DMS153 treated with DMSO at 0.1 percent for 48 hours (cell line): ENCODE measurements around the gene ARHGEF1.
"Not testable (repeated sequence)": the region's sequence is repeated elsewhere in the genome, so short reads cannot be mapped to it uniquely, and the experiment has no call there.

Experiments used
- DNase-seq: peaks from one replicate; lab custom pipeline; 2025; ENCODE audit not compliant: unreplicated experiment; lab: John Stamatoyannopoulos, UW

Gene ARHGEF1

GRCh38 chr19:41904118-41904870 lies 21.3 kb downstream of the ARHGEF1 start:
- peak; percentile 91 for DNase-seq

DNA sequence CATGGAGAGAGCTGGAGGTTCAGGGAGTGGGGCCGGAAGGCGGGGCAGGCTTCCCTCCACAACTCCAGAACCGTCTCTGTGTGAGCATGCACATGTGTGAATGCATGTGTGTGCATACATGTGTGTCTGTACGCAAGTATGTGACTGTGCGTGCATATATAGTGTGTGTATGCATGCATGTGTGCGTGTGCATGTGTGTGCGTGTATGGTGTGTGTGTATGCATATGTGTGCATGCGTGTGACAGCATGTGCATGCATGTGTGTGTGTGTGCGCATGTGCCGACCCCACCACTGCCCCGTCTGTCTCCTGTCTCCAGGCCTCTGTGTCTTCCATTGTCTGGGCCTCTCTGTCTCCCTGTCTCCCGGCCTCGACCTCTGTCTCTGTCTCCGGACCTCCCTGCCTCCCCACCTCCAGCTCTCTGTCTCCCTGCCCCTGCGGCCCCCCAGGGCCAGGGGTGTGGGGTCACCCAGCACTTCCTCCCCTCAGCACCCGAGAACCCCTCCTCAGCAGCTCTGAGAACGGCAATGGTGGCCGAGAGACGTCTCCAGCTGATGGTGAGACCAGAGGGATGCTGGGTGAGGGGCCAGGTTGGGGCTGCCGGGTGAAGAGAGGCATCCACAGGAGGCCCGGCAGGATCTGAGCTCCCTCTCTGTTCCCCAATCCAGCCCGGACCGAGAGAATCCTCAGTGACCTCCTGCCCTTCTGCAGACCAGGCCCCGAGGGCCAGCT lies 22.5 kb downstream of the ARHGEF1 start:
- DNase-seq, result no peak

DNA sequence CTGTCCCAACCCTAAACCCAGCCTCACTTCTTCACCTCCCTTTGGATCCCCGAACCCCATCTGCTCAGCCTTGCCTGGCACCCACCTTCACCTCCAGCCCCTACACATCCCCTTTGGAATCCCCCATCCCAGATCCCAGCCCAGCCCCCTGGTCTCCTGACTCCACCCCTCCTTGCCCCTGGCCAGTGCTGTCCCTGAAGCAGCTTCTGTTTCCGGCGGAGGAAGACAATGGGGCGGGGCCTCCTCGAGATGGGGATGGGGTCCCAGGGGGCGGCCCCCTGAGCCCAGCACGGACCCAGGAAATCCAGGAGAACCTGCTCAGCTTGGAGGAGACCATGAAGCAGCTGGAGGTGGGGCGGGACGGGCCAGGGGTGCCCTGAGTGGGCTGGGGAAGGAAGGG lies 23.3 kb downstream of the ARHGEF1 start:
- DNase-seq, result no peak

DNA sequence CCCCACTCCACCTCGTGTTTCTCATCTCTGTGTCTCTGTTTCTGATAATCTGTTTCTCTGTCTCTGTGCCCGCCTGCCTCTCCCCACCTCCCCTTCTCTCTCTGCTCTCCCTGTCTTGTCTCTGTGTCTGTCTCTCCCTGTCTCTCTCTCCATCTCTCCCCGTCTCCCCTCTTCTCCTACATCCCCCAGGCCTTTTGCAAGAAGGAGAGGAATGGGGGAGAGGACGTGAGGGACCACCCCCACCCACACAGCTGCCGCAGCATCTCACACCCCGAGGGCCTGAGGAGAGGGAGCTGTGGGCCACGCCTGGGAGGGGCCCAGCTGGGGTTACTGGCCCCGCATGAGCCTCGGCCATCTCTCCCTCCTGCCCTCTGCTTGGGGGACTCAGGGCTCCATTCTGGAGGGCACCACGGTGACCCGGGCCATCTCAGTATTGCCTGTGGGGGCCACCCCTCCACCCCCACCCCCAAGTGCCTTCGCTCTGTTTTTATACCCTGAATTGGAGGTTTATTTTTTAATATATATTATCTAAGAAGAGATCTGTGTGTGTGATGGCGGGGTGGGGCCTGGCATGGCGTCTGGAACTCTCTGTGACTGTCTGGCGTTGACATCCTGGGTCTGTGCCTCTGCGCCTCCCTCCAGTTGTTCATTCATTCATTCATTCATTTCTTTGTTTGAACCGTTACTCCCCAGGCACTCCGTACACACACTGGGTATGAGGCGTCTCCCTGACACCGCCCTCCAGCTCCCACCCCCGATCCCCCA lies 24.1 kb downstream of the ARHGEF1 start:
- no peak for DNase-seq

DNA sequence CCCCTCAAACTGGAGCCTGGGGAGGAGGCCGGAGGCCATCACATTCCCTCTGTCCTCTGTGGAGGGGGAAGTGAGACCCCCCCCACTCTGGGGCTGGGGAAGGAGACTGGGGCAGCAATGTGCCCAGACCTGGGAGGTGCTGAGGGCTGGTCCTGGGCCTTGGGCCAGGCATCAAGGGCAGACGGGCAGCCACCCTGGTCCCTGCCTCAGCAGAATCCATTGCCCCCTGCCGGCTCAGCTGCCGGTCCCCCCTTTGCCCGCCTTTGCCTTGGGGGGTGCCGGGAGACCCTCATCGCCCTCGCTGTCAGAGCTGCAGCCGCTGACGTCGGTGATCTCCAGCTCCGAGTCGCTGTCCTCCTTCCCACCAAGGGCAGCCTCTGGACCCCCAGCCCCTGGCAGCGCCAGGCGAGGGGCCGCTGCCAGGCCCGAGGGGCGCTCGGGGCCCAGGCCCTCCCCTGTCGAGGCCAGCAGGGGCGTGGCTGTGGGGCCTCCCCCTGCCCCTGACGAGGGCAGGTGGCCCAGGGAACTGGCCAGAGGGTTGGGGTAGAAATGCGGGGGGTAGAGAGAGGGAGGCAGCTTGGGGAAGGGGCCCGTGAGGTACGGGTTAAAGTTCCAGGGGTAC lies 25.1 kb downstream of the ARHGEF1 start:
- DNase-seq, result no peak

- no peak for DNase-seq
These were observed 25.9 kb downstream of the ARHGEF1 start for GRCh38 chr19:41908724-41909464.

- no peak for DNase-seq
These were observed 26.7 kb downstream of the ARHGEF1 start for GRCh38 chr19:41909706-41910105.

DNA sequence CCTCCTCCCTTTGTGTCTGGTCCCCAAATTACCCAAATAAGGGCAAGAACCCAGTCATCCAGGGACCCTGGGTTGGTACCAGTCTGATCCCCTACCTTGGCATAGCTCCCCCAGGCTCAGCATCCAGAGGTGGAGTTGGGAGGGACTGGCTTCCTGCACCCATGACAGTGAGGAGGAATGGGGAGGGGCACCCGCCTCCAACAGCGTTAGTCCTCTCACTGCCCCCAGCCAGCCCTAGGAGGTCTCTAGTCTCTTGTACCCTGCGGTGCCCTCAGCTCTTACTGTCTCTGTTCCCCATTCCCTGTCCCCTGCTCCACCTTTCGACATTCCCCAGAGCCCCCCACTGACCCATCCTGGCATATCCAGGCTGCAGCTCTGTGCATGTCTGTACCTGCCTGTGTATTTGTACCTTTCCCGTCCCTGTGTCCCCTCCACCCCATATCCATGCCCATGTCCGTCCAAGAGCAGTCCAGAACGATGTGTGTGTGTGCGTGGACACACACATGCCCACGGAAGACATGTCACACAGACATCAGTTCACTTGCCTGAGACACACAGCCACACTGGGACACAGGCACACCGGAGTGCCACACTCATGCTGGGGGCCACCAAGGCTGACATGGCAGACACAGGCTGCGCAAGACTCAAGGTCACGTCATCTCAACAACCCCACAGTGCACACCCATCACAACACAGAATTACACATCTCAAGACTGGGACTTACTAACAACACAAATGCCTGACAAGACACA lies 27.4 kb downstream of the ARHGEF1 start:
- no peak for DNase-seq

DNA sequence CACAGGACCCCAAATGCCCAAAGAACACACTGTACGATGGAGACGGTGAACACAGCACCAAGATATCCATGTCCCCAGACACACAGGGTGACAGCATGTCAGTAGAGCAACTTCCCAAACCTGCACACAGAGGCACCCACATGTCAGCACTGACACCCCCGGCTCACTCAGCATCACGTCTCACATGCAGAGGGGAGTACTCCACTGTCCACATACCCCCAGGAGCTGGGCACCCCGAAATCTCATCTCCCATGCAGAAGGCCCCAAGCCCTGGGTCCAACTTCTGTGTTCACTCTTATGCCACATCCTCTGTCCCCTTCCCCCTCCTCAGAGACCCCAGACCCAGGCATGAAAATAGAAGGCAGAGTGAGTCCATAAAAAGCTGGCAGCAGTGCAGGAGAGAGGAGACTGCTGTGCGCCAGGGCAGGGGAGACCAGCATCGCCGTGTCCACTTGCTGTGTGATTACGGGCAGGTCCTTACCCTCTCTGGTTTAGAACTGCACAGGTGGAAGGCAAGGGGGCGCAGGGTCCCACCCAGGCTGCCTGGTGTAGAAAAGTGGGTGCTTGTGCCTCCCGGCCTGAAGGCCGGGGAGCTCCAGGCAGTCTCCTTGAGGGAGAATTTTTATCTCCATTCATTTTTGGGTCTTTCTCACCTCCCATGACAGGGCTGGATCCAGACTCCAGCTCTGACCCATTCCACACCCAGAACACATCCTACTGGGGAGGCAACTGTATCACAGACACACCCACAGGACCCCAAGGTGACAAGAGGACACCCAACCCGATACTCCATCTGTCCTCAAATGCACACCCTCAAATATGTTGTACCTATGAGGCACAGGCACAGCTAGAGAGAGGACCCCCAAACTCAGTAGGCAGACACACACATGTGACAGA lies 28.3 kb downstream of the ARHGEF1 start:
- DNase-seq, result no peak

GRCh38 chr19:41911889-41912731 lies 29.1 kb downstream of the ARHGEF1 start:
- DNase-seq, result no peak

DNA sequence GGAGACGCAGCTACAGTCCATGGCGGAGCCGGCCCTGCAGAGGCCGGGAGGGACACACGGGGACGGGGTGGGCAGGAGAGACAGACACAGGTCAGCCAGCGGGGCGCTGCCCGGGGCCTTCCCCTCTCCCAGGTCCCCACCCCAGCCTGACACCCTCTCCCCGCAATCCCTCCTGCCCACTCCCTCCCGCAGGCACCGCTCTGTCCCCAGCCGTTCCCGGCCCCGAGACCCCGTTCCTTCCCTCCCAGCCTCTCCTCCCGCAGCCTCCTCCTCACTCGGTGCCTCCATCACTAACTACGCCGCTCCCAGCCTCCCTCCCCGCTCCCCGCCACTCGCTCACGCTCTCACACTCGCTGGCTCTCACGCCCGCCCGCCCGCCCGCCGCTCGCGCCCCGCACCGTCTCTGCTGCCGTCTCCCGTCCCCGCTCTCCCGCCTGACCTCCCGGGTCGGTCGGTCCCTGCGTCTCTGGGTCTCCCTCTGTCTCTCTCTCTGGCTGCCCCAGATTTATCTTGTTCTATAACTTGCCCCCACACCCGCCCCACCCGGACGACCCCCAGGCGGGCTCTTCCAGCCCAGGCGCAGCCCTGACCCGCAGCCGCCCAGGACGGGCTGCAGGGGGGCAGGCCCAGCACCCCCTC lies 30.0 kb downstream of the ARHGEF1 start:
- no peak for DNase-seq

- DNase-seq, result no peak
These were observed 30.8 kb downstream of the ARHGEF1 start for GRCh38 chr19:41913538-41914423.

- DNase-seq, result not testable (repeated sequence)
These were observed 31.4 kb downstream of the ARHGEF1 start for GRCh38 chr19:41914424-41914834.

DNA sequence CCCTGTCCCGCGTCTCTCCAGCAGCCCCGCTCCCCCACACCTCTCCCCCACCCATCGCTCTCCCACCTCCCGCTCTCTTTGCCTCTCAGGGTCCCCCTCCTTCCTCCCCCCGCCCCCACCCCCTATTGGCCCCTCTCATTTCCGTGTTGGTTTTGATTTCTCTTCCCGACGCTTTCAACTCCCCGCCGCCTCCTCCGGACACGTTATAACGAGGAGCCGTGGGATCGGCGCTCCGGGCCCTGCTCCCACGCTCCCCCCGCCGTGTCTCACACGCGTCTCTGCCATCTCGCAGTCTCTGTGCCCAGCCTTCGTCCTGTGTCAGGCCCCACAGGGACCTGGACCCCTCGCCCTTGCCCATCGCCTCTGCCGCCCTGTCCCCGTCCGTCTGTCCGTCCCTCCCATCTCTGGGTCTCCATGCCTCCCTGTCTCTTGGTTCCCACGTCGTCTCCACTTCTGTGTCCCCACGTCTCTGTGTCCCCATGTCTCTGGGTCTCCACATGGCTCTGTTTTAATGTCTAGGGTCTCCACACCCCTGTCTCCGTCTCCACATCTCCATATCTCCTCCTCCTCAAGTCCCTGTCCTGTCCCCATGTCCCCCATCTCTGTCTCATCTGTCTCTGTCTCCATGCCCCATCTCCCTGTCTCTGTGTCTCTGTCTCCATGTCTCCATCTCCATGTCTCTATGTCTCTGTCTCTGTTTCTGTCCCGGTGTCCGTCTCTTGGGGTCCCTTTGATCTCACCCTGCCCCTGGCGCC lies 32.2 kb downstream of the ARHGEF1 start:
- DNase-seq, result no peak

GRCh38 chr19:41915776-41916414 lies 32.9 kb downstream of the ARHGEF1 start:
- DNase-seq, result no peak
